GM12873 (cell line): ENCODE results near the gene GGPS1.

Experiments used
- TF ChIP-seq, protein P1 (sequence below): IDR thresholded peaks from 2 replicates; pipeline ENCODE4 v1.5.1; 2012; ENCODE audit warnings: low read depth, mild to moderate bottlenecking, moderate library complexity, low read length, control low read depth; ENCODE audit not compliant: insufficient read depth; ENCODE audit errors: missing control alignments

GGPS1 gene

DNA sequence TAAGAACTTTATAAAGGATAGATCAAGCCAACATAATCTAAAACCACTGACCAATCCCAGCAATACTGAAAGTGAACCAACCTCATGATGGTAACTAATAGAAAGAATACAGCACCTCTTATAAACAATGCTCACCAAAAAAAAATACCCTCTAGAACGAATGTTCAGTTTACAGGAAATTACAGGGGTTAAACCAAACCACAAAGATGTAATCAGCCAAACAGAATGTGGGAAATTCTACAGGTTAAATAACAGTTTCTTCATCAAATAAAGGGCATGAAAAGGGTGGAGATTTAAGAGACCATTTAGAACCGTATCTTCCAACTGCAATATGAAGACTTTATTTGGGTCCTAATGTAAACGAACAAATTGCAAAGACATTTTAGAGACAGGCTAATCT lies 30.8 kb upstream of the GGPS1 start:
- TF ChIP-seq, protein P1, sequence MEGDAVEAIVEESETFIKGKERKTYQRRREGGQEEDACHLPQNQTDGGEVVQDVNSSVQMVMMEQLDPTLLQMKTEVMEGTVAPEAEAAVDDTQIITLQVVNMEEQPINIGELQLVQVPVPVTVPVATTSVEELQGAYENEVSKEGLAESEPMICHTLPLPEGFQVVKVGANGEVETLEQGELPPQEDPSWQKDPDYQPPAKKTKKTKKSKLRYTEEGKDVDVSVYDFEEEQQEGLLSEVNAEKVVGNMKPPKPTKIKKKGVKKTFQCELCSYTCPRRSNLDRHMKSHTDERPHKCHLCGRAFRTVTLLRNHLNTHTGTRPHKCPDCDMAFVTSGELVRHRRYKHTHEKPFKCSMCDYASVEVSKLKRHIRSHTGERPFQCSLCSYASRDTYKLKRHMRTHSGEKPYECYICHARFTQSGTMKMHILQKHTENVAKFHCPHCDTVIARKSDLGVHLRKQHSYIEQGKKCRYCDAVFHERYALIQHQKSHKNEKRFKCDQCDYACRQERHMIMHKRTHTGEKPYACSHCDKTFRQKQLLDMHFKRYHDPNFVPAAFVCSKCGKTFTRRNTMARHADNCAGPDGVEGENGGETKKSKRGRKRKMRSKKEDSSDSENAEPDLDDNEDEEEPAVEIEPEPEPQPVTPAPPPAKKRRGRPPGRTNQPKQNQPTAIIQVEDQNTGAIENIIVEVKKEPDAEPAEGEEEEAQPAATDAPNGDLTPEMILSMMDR, result no peak

DNA sequence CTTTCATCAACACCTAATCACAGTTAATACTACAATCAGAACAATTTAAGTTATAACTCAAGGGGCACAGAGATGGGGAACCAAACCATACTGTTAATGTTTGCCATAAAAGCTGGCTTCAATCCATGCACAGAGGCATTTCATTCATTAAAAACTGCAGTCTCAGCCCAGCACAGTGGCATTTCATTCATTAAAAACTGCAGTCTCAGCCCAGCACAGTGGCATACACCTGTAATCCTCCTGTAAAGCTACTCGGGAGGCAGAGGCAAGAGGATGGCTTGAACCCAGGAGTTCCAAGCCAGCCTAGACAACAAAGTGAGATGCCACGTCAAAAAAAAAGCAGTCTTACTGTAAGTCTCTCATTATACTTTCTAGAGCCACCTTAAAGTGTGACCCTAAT lies 29.6 kb upstream of the GGPS1 start:
- TF ChIP-seq, protein P1, result no peak

DNA sequence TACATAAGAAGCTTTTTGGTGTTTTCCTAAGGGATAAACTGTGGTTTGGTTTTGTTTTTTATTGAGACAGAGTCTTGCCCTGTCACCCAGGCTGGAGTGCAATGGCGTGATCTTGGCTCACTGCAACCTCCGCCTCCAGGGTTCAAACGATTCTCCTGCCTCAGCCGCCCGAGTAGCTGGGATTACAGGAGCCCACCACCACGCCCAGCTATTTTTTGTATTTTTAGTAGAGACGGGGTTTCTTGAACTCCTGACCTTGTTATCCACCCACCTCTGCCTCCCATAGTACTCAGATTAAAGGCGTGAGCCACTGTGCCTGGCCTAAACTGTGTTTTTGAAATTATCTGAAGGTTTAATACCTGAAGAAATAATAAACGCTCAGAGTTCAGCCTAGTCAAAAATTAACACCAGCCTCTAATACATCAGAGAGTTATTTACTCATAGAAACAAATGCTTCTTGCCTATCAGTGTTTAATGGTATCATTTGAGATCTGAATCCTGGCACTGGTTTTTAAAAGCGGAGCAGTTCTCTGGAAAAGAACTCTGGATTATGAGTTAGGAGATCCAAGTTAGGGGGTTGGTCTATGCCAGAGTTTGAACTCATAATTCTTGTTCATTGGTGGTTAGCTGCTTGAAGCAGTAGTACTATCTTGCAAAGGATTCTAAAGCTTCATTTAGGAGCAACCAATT lies 29.1 kb upstream of the GGPS1 start:
- TF ChIP-seq, protein P1, result no peak

DNA sequence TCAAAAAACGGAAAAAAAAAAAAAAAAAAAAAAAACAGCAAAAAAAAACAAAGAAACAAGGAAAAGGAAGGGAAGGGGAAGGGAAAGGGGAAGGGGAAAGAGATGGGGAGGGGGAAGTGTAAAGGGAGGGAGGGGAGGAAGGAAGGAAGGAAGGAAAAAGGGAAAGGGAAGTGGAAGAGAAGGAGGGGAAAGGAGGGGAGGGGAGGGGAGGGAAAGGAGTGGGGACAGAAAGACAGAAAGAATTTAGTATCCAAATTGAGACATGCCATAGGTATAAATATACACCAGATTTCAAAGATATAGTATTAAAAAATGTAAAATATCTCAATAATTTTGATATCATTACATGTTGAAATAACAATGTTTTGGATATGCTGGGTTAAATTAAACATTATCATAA lies 26.2 kb upstream of the GGPS1 start:
- TF ChIP-seq, protein P1, result no peak

DNA sequence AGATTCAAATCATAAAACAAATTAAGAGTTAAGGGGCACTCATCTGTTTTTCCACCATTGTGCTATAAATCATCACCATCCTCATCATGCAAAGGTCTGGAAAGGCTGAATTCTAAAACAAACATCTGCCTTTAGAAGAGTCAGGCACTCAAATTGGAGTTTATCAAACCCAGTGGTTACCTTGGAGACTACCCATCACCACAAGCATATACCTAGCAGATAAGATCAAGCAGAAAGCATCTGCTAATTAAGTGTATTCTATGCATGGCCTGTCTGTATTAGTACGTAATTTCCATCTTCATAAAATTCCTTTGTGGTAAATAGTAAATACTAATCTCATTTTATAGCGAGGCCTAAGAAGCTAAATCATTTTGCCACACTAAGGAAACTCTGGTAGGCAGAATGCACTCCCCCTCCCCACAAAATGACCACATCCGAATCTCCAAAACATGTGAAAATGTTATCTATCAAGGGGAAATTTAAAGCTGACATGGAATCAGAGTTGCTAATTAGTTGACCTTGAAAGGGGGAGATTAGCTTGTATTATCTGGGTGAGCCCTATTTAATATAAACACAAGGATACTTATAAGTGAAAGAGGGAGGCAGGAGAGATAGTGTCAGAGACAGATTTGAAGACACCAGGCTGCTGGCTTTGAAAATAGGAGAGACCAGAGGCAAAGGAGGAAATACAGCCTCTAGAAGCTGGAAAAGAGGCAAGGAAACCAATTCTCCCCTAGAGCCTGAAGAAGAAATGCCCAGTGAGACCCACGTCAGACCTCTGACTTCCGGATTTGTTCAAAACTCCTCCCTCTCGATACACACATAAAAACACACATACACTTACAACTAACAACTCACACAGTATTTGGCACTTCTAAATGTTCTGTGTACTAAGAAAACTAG lies 23.6 kb upstream of the GGPS1 start:
- TF ChIP-seq, protein P1, result no peak

DNA sequence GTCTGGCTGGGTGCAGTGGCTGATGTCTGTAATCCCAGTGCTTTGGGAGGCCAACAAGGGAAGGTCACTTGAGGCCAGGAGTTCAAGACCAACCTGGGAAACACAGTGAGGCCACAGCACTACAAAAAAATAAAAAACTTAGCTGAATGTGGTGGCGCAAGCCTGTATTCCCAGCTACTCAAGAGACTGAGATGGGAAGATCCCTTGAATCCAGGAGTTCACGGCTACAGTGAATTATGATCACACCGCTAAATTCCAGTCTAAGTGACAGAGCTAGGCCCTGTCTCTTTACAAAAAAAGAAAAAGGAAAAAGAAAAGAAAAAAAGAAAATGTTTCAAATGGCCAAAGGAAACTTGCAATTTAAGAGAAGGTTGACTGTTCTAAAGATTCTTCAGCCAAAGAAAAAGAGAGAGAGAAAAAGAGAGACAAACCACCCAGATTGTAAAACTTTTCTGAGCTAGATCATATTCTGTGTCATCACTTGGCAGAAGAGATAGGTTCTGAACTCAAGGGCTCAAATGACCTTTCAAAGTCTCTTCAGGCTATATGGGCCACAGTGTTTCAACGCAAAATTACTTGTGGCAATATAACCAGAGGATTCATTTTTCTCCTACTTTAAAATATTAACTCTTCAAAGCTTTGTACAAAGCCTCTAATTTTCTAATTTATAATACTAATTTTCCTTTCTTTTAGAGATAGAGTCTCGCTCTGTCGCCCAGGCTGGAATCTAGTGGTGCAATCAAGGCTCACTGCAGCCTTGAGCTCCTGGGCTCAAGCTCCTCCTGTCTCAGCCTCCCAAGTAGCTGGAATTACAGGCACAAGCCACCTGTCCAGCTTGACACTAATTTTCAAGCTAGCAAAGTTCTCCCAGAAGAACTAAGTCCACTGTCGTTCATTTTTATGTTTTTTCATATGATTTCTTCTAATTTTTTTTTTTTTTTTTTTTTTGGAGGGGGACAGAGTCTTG lies 20.9 kb upstream of the GGPS1 start:
- TF ChIP-seq, protein P1, result no peak
